ENCODE results near the gene MISP3. TPM values are rescaled to one million over a fixed set of nuclear protein-coding genes. Genes with fewer than 3 reads are reported as not detected.

Gene MISP3
- total and polyA plus RNA-seq, 9 of the 15 experiments (the other 6 are each of a cell fraction or from before 2014, with no cell fraction given), result 0.25 to 5.6 (median 1.6) TPM

- TF ChIP-seq, protein P1, sequence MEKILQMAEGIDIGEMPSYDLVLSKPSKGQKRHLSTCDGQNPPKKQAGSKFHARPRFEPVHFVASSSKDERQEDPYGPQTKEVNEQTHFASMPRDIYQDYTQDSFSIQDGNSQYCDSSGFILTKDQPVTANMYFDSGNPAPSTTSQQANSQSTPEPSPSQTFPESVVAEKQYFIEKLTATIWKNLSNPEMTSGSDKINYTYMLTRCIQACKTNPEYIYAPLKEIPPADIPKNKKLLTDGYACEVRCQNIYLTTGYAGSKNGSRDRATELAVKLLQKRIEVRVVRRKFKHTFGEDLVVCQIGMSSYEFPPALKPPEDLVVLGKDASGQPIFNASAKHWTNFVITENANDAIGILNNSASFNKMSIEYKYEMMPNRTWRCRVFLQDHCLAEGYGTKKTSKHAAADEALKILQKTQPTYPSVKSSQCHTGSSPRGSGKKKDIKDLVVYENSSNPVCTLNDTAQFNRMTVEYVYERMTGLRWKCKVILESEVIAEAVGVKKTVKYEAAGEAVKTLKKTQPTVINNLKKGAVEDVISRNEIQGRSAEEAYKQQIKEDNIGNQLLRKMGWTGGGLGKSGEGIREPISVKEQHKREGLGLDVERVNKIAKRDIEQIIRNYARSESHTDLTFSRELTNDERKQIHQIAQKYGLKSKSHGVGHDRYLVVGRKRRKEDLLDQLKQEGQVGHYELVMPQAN (IDR thresholded peaks at IDR 0.05; ENCODE audit: borderline replicate concordance), result no peak
- TF ChIP-seq ZKSCAN8 (CRISPR knock-in tag; IDR thresholded peaks at IDR 0.05) (no peak), ZKSCAN3 (CRISPR knock-in tag; IDR thresholded peaks at IDR 0.05) (no peak), ELF4 (CRISPR knock-in tag; IDR thresholded peaks at IDR 0.05) (no peak), HSF4 (CRISPR knock-in tag; IDR thresholded peaks at IDR 0.05; ENCODE audit: borderline replicate concordance) (no peak), ZFP1 (CRISPR knock-in tag; IDR thresholded peaks at IDR 0.05) (no peak), ZNF197 (CRISPR knock-in tag; IDR thresholded peaks at IDR 0.05; ENCODE audit: low read depth) (0 out of 2 replicates have a peak, but pooled peaks have one; percentile 13), CEBPB (tag; IDR thresholded peaks at IDR 0.05) (peak; percentile 49), EWSR1 (IDR thresholded peaks at IDR 0.05; ENCODE audit: borderline replicate concordance, low read depth, partially characterized antibody) (no peak), KAT7 (CRISPR knock-in tag; IDR thresholded peaks at IDR 0.05; ENCODE audit: borderline replicate concordance) (no peak), RAD21 (CRISPR knock-in tag; conservative IDR thresholded peaks at IDR 0.05 in 1 of 2, IDR thresholded peaks at IDR 0.05 in 1 of 2) (no peak), ZNF79 (CRISPR knock-in tag; IDR thresholded peaks at IDR 0.05; ENCODE audit: low read depth) (no peak), NCOA2 (IDR thresholded peaks at IDR 0.05; ENCODE audit: partially characterized antibody in 2 of 2) (no peak), NELFE (IDR thresholded peaks at IDR 0.05; ENCODE audit: insufficient read depth, insufficient read length) (no peak), PRMT5 (CRISPR knock-in tag; IDR thresholded peaks at IDR 0.05) (no peak)
- TF ChIP-seq, protein P2, sequence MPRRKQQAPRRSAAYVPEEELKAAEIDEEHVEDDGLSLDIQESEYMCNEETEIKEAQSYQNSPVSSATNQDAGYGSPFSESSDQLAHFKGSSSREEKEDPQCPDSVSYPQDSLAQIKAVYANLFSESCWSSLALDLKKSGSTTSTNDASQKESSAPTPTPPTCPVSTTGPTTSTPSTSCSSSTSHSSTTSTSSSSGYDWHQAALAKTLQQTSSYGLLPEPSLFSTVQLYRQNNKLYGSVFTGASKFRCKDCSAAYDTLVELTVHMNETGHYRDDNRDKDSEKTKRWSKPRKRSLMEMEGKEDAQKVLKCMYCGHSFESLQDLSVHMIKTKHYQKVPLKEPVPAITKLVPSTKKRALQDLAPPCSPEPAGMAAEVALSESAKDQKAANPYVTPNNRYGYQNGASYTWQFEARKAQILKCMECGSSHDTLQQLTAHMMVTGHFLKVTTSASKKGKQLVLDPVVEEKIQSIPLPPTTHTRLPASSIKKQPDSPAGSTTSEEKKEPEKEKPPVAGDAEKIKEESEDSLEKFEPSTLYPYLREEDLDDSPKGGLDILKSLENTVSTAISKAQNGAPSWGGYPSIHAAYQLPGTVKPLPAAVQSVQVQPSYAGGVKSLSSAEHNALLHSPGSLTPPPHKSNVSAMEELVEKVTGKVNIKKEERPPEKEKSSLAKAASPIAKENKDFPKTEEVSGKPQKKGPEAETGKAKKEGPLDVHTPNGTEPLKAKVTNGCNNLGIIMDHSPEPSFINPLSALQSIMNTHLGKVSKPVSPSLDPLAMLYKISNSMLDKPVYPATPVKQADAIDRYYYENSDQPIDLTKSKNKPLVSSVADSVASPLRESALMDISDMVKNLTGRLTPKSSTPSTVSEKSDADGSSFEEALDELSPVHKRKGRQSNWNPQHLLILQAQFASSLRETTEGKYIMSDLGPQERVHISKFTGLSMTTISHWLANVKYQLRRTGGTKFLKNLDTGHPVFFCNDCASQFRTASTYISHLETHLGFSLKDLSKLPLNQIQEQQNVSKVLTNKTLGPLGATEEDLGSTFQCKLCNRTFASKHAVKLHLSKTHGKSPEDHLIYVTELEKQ (CRISPR knock-in tag; IDR thresholded peaks at IDR 0.05), result no peak
- TF ChIP-seq, protein P3, sequence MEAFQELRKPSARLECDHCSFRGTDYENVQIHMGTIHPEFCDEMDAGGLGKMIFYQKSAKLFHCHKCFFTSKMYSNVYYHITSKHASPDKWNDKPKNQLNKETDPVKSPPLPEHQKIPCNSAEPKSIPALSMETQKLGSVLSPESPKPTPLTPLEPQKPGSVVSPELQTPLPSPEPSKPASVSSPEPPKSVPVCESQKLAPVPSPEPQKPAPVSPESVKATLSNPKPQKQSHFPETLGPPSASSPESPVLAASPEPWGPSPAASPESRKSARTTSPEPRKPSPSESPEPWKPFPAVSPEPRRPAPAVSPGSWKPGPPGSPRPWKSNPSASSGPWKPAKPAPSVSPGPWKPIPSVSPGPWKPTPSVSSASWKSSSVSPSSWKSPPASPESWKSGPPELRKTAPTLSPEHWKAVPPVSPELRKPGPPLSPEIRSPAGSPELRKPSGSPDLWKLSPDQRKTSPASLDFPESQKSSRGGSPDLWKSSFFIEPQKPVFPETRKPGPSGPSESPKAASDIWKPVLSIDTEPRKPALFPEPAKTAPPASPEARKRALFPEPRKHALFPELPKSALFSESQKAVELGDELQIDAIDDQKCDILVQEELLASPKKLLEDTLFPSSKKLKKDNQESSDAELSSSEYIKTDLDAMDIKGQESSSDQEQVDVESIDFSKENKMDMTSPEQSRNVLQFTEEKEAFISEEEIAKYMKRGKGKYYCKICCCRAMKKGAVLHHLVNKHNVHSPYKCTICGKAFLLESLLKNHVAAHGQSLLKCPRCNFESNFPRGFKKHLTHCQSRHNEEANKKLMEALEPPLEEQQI (IDR thresholded peaks at IDR 0.05), result no peak
Measured at GRCh38 chr19:14080887-14081796, 8.6 kb downstream of the MISP3 start (continued).
